OCI-LY7 (cell line): ENCODE results near the gene HRC. TPM values are rescaled to one million over a fixed set of nuclear protein-coding genes. Genes with fewer than 3 reads are reported as not detected.

ENCODE experiments used
- BruUV-seq: library from RNA; stranded (reverse); fragments of 400-500 nt; replicated peaks from 2 replicates; lab custom pipeline; 2021; lab: Mats Ljungman, UMichigan
- CTCF ChIA-PET: fragments of 300-600 bp; sonication (Branson Sonifier 250); formaldehyde crosslinking; loops from one replicate; lab custom pipeline; 2022; ENCODE audit warnings: antibody characterized with exemption; ENCODE audit not compliant: unreplicated experiment; lab: Charles Lee
- POLR2A ChIA-PET: fragments of 300-600 bp; sonication (Branson Sonifier 250); formaldehyde crosslinking; loops from one replicate; lab custom pipeline; 2022; ENCODE audit warnings: antibody characterized with exemption; lab: Charles Lee
- DNase-seq: peaks from one replicate; pipeline ENCODE4 v3.0.0-alpha.2; 2015; ENCODE audit warnings: low spot score
- H2AFZ ChIP-seq: fragments of 200-600 bp; sonication (generic), shearing (Covaris generic); 2 replicates; pipeline ENCODE4 v1.6.1; 2014; ENCODE audit warnings: mild to moderate bottlenecking, antibody characterized with exemption, low read length, moderate library complexity
- H3K27ac ChIP-seq: fragments of 200-600 bp; sonication (generic); 2 replicates; pipeline ENCODE4 v1.5.1; 2014; ENCODE audit warnings: mixed run types, low read depth, mild to moderate bottlenecking, moderate library complexity, low read length, inconsistent platforms; ENCODE audit not compliant: poor library complexity, severe bottlenecking
- H3K36me3 ChIP-seq: fragments of 200-600 bp; sonication (generic); 2 replicates; pipeline ENCODE4 v1.6.1; 2014; ENCODE audit warnings: mild to moderate bottlenecking, antibody characterized with exemption, low read length, moderate library complexity, mixed read lengths; ENCODE audit not compliant: insufficient read depth
- H3K4me1 ChIP-seq: fragments of 200-600 bp; sonication (generic); 2 replicates; pipeline ENCODE4 v1.5.1; 2014; ENCODE audit warnings: mild to moderate bottlenecking, low read length; ENCODE audit not compliant: insufficient read depth, poor library complexity, severe bottlenecking
- H3K4me2 ChIP-seq: fragments of 200-600 bp; sonication (generic); 2 replicates; pipeline ENCODE4 v1.6.1; 2014; ENCODE audit warnings: mild to moderate bottlenecking, low read length
- H3K4me3 ChIP-seq: fragments of 200-600 bp; sonication (generic); 2 replicates; pipeline ENCODE4 v1.5.1; 2014; ENCODE audit warnings: mild to moderate bottlenecking, low read depth, low read length; ENCODE audit not compliant: poor library complexity, severe bottlenecking
- H3K79me2 ChIP-seq: fragments of 200-600 bp; sonication (generic); 2 replicates; pipeline ENCODE4 v1.6.1; 2016; ENCODE audit warnings: low read depth, mild to moderate bottlenecking, low read length, moderate library complexity, mixed read lengths; ENCODE audit not compliant: insufficient read depth
- H3K9me2 ChIP-seq: fragments of 200-600 bp; sonication (generic); 2 replicates; pipeline ENCODE4 v1.6.1; 2016; ENCODE audit warnings: mild to moderate bottlenecking, low read length, mixed read lengths; ENCODE audit not compliant: insufficient read depth
- H3K9me3 ChIP-seq: fragments of 200-600 bp; sonication (generic); 2 replicates; pipeline ENCODE4 v1.6.1; 2014; ENCODE audit warnings: mild to moderate bottlenecking, mixed run types, low read length, mixed read lengths
- H4K20me1 ChIP-seq: fragments of 200-600 bp; sonication (generic); 2 replicates; pipeline ENCODE4 v1.6.1; 2014; ENCODE audit warnings: mild to moderate bottlenecking, antibody characterized with exemption, low read length, moderate library complexity, mixed read lengths; ENCODE audit not compliant: insufficient read depth
- EZH2phosphoT487 ChIP-seq: fragments of 200-600 bp; sonication (generic); IDR thresholded peaks from 2 replicates; pipeline ENCODE4 v1.6.1; 2018; ENCODE audit warnings: low read depth, borderline replicate concordance, mild to moderate bottlenecking, mixed run types, antibody characterized with exemption, low read length, moderate library complexity, mixed read lengths
- intact Hi-C: fragments of 100-400 bp; cut with micrococcal nuclease; formaldehyde crosslinking; loops from one replicate; pipeline ENCODE4 v1.10.0; 2022; ENCODE audit not compliant: unreplicated experiment
- total RNA-seq, 2 experiments: library from RNA; depleted of rRNA in 1 of 2; stranded (reverse); fragments of >200 nt in 1 of 2; shearing (Covaris generic) in 1 of 2; gene quantifications; 2 replicates each; pipeline ENCODE4 v1.2.3, GENCODE V29; 2014 to 2022
- TF ChIP-seq, protein P1 (sequence below): fragments of 200-600 bp; sonication (generic); conservative IDR thresholded peaks from 2 replicates; pipeline ENCODE4 v1.5.1; 2014; ENCODE audit warnings: mild to moderate bottlenecking, antibody characterized with exemption, low read length, moderate library complexity, mixed read lengths

Gene HRC
- total RNA-seq, 2 experiments from 2014 or later, result not detected

GRCh38 chr19:49150106-49150943 is 4.9 kb downstream of the HRC start:
- no peaks in the 10 kb centered on the region for H3K79me2 ChIP-seq
- no peaks in the 10 kb centered on the region for H4K20me1 ChIP-seq
- H2AFZ ChIP-seq, result peak overlapping the region; percentile 72; the same call in 1 of the 2 replicates
- no peak for TF ChIP-seq EZH2phosphoT487
- TF ChIP-seq, protein P1, sequence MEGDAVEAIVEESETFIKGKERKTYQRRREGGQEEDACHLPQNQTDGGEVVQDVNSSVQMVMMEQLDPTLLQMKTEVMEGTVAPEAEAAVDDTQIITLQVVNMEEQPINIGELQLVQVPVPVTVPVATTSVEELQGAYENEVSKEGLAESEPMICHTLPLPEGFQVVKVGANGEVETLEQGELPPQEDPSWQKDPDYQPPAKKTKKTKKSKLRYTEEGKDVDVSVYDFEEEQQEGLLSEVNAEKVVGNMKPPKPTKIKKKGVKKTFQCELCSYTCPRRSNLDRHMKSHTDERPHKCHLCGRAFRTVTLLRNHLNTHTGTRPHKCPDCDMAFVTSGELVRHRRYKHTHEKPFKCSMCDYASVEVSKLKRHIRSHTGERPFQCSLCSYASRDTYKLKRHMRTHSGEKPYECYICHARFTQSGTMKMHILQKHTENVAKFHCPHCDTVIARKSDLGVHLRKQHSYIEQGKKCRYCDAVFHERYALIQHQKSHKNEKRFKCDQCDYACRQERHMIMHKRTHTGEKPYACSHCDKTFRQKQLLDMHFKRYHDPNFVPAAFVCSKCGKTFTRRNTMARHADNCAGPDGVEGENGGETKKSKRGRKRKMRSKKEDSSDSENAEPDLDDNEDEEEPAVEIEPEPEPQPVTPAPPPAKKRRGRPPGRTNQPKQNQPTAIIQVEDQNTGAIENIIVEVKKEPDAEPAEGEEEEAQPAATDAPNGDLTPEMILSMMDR, result no peak
- no peaks in the 10 kb centered on the region for H3K9me3 ChIP-seq
- intact Hi-C loops, result no loop called here
- H3K4me2 ChIP-seq, result peak overlapping the region; percentile 85
- H3K36me3 ChIP-seq, result no peaks in the 10 kb centered on the region
- no peaks in the 10 kb centered on the region for H3K9me2 ChIP-seq
- no TSS peak for BruUV-seq
- peaks cover 32% of the 10 kb centered on the region for H3K4me1 ChIP-seq
- H3K27ac ChIP-seq, result peak overlapping the region; percentile 36
- peak overlapping the region; percentile 83 for H3K4me3 ChIP-seq
- peak; percentile 90 for DNase-seq
- ChIA-PET CTCF (interaction anchor here (0.6 to 1.4 kb wide), 2 partner anchors 49 to 435 kb away, joined by 3 read pairs; no protein-coding TSS in a partner anchor), POLR2A (interaction anchor here (0.8 kb wide), 1 partner anchor 12 kb away, joined by 3 read pairs; no protein-coding TSS in a partner anchor)

DNA sequence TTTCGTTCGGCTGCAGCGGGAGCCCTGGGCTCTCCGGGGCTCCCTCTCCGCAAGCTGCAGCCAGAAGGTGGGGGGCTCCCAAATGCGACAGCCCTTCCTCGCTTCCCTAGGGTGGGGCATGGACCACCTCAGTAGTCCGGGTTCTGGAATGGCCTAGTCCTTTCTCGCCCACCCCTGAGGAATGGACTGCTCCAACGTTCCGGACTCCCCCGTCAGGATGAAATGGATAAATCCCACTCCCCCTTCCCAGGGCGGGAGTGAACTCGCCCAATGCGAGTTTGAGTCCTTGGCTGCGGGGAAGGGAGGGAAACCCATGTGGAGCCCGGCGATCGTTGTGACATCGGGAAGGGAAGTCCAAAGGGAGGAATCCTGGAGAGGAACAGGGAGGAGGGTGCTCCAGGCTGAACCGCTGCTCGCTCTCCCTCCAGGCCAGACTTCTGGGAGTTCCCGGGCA is 5.5 kb downstream of the HRC start:
- CTCF ChIA-PET, result interaction anchor here (0.6 kb wide), 1 partner anchor 36 kb away, joined by 3 read pairs; no protein-coding TSS in a partner anchor
- DNase-seq, result peak; percentile 86
- intact Hi-C loops, result loop anchor here (2.0 kb wide), 1 partner anchor 59 kb away; no protein-coding TSS in a partner anchor

More for the DNA sequence above, 5.5 kb downstream of the HRC start:
- BruUV-seq, result no TSS peak
- Histone ChIP-seq H3K4me3 (peak overlapping the region; percentile 83), H3K79me2 (no peaks in the 10 kb centered on the region), H2AFZ (peak overlapping the region; percentile 72; the same call in 1 of the 2 replicates), H4K20me1 (no peaks in the 10 kb centered on the region), H3K27ac (peak overlapping the region; percentile 36), H3K4me1 (peaks cover 32% of the 10 kb centered on the region), H3K36me3 (no peaks in the 10 kb centered on the region), H3K9me2 (no peaks in the 10 kb centered on the region), H3K4me2 (peak overlapping the region; percentile 85), H3K9me3 (no peaks in the 10 kb centered on the region)
- POLR2A ChIA-PET, result interaction anchor here (0.8 kb wide), 1 partner anchor 11 kb away, joined by 3 read pairs; no protein-coding TSS in a partner anchor
- no peak for TF ChIP-seq EZH2phosphoT487
- TF ChIP-seq, protein P1, result no peak
